ENCODE data around the gene PCOLCE2.

The PCOLCE2 gene

GRCh38 chr3:142878649-142879300, 10.1 kb downstream of the PCOLCE2 start:
- no peak for TF ChIP-seq REST (IDR thresholded peaks at IDR 0.05; ENCODE audit: insufficient read depth in 1 of 2, low read depth in 2 of 2, low read length in 2 of 2)
- TF ChIP-seq FOXP2 (optimal IDR thresholded peaks at IDR 0.05; ENCODE audit: borderline replicate concordance, extremely low read depth, extremely low read length, insufficient read depth) = no peak

- TF ChIP-seq FOXP2 (optimal IDR thresholded peaks at IDR 0.05; ENCODE audit: borderline replicate concordance, extremely low read depth, extremely low read length, insufficient read depth) (no peak), TAF1 (IDR thresholded peaks at IDR 0.05; ENCODE audit: borderline replicate concordance, insufficient read depth, low read length) (no peak), SIN3A (IDR thresholded peaks at IDR 0.05; ENCODE audit: borderline replicate concordance, insufficient read depth, low read length) (no peak), POLR2AphosphoS5 (IDR thresholded peaks at IDR 0.05; ENCODE audit: low read depth, low read length) (no peak), REST (IDR thresholded peaks at IDR 0.05; ENCODE audit: insufficient read depth in 1 of 2, low read depth in 2 of 2, low read length in 2 of 2) (no peak)
Measured at GRCh38 chr3:142876417-142876816, 12.5 kb downstream of the PCOLCE2 start.

GRCh38 chr3:142875583-142876207, 13.2 kb downstream of the PCOLCE2 start:
- no peak for TF ChIP-seq FOXP2 (optimal IDR thresholded peaks at IDR 0.05; ENCODE audit: borderline replicate concordance, extremely low read depth, extremely low read length, insufficient read depth)
- TF ChIP-seq SIN3A (IDR thresholded peaks at IDR 0.05; ENCODE audit: borderline replicate concordance, insufficient read depth, low read length) = no peak
- TF ChIP-seq TAF1 (IDR thresholded peaks at IDR 0.05; ENCODE audit: borderline replicate concordance, insufficient read depth, low read length) = no peak
- no peak for TF ChIP-seq REST (IDR thresholded peaks at IDR 0.05; ENCODE audit: insufficient read depth in 1 of 2, low read depth in 2 of 2, low read length in 2 of 2)
- TF ChIP-seq POLR2AphosphoS5 (IDR thresholded peaks at IDR 0.05; ENCODE audit: low read depth, low read length) = no peak

GRCh38 chr3:142875099-142875498, 13.8 kb downstream of the PCOLCE2 start:
- TF ChIP-seq FOXP2 (optimal IDR thresholded peaks at IDR 0.05; ENCODE audit: borderline replicate concordance, extremely low read depth, extremely low read length, insufficient read depth) = no peak
- TF ChIP-seq REST (IDR thresholded peaks at IDR 0.05; ENCODE audit: insufficient read depth in 1 of 2, low read depth in 2 of 2, low read length in 2 of 2) = no peak
- no peak for TF ChIP-seq SIN3A (IDR thresholded peaks at IDR 0.05; ENCODE audit: borderline replicate concordance, insufficient read depth, low read length)
- TF ChIP-seq POLR2AphosphoS5 (IDR thresholded peaks at IDR 0.05; ENCODE audit: low read depth, low read length) = no peak
- TF ChIP-seq TAF1 (IDR thresholded peaks at IDR 0.05; ENCODE audit: borderline replicate concordance, insufficient read depth, low read length) = no peak

Data from PFSK-1 (cell line).